Eye (tissue), 1 donor: ENCODE results near the gene EXOC4.
"Not testable (repeated sequence)": the region's sequence is repeated elsewhere in the genome, so short reads cannot be mapped to it uniquely, and the experiment has no call there.

Source experiments
- DNase-seq: peaks from one replicate; pipeline ENCODE4 v3.0.0-alpha.2; 2015

The EXOC4 gene

GRCh38 chr7:133275446-133276095 lies 22.7 kb downstream of the EXOC4 start:
- DNase-seq: no peak

GRCh38 chr7:133278975-133279374 lies 26.1 kb downstream of the EXOC4 start:
- DNase-seq: not testable (repeated sequence)

- no peak for DNase-seq
These were observed 29.2 kb downstream of the EXOC4 start for GRCh38 chr7:133282094-133282493.

- no peak for DNase-seq
These were observed 31.2 kb downstream of the EXOC4 start for GRCh38 chr7:133284092-133284491.

- DNase-seq: no peak
These were observed 36.1 kb downstream of the EXOC4 start for GRCh38 chr7:133288970-133289369.

- no peak for DNase-seq
These were observed 37.2 kb downstream of the EXOC4 start for GRCh38 chr7:133290041-133290440.

GRCh38 chr7:133290676-133291333 lies 37.9 kb downstream of the EXOC4 start:
- no peak for DNase-seq

GRCh38 chr7:133292631-133293030 lies 39.8 kb downstream of the EXOC4 start:
- no peak for DNase-seq

GRCh38 chr7:133293384-133294160 lies 40.7 kb downstream of the EXOC4 start:
- peak; percentile 62 for DNase-seq

GRCh38 chr7:133294234-133294633 lies 41.4 kb downstream of the EXOC4 start:
- no peak for DNase-seq

GRCh38 chr7:133295484-133295883 lies 42.6 kb downstream of the EXOC4 start:
- DNase-seq: no peak

GRCh38 chr7:133297093-133297492 lies 44.2 kb downstream of the EXOC4 start:
- no peak for DNase-seq

GRCh38 chr7:133298080-133298479 lies 45.2 kb downstream of the EXOC4 start:
- no peak for DNase-seq

GRCh38 chr7:133299676-133300075 lies 46.8 kb downstream of the EXOC4 start:
- DNase-seq: no peak

GRCh38 chr7:133300088-133300487 lies 47.2 kb downstream of the EXOC4 start:
- DNase-seq: no peak

GRCh38 chr7:133300811-133301210 lies 47.9 kb downstream of the EXOC4 start:
- no peak for DNase-seq

GRCh38 chr7:133301444-133301843 lies 48.6 kb downstream of the EXOC4 start:
- DNase-seq: no peak

GRCh38 chr7:133303372-133303771 lies 50.5 kb downstream of the EXOC4 start:
- DNase-seq: no peak

GRCh38 chr7:133303931-133304330 lies 51.1 kb downstream of the EXOC4 start:
- DNase-seq: no peak

- no peak for DNase-seq
These were observed 56.5 kb downstream of the EXOC4 start for GRCh38 chr7:133309333-133309732.

- peak; percentile 38 for DNase-seq
These were observed 57.5 kb downstream of the EXOC4 start for GRCh38 chr7:133310232-133310862.

GRCh38 chr7:133313575-133313974 lies 60.7 kb downstream of the EXOC4 start:
- no peak for DNase-seq

GRCh38 chr7:133314084-133314483 lies 61.2 kb downstream of the EXOC4 start:
- no peak for DNase-seq
